Measurements from ENCODE around the gene TBKBP1.

The TBKBP1 gene

DNA sequence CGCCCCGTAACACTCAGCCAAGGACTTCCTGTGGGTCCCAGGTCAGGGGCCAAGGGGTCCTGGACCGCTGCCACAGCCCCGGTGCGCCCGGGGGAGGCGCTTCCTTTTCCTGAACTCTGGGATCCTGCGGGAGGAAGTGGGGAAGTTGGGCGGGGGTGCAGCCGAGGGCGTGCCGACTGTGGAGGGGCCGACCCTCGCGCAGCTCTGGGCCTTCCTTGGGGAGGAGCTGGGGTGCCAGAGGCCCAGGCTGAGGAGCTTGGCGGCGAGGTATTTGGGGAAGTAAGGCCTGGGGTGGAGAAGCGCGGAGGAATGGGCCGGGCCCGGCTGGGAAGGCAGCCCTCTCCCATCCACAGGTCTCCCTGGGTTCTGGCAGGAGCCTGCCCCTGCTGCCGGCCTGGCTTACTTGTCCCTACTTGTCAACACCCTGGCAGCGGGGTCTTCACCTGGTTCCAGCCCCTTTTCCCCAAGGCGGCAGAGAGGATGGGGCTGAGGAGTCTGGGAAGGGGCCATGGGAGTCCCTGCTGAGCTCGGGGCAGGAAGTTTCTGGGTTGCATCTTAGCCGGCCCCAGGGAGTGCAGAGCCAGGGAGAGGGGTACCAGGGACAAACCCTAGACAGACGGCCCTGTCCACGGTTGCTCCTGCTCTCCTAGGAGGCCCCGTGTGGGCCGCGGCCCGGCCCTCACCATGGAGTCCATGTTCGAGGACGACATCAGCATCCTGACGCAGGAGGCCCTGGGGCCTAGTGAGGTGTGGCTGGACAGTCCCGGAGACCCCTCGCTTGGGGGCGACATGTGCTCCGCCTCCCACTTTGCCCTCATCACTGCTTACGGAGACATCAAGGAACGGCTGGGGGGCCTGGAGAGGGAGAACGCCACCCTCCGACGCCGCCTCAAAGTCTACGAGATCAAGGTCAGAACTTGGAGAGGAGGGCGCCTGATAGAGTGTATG lies 1.7 kb downstream of the TBKBP1 start:
- H3K36me3 ChIP-seq (ENCODE audit: control insufficient read depth, insufficient read depth, low read length): no peaks in the 10 kb centered on the region
- H3K9me3 ChIP-seq (ENCODE audit: control insufficient read depth, low read length): no peaks in the 10 kb centered on the region
- H3K4me3 ChIP-seq (ENCODE audit: low read length): no peak overlapping the region
- H3K27me3 ChIP-seq (ENCODE audit: control insufficient read depth, insufficient read depth, low read length): peaks cover 27% of the 10 kb centered on the region
- peak overlapping the region; percentile 53 for H3K9ac ChIP-seq (ENCODE audit: low read length)
- H3K4me1 ChIP-seq (ENCODE audit: control insufficient read depth, insufficient read depth, low read length): peaks cover 11% of the 10 kb centered on the region

DNA sequence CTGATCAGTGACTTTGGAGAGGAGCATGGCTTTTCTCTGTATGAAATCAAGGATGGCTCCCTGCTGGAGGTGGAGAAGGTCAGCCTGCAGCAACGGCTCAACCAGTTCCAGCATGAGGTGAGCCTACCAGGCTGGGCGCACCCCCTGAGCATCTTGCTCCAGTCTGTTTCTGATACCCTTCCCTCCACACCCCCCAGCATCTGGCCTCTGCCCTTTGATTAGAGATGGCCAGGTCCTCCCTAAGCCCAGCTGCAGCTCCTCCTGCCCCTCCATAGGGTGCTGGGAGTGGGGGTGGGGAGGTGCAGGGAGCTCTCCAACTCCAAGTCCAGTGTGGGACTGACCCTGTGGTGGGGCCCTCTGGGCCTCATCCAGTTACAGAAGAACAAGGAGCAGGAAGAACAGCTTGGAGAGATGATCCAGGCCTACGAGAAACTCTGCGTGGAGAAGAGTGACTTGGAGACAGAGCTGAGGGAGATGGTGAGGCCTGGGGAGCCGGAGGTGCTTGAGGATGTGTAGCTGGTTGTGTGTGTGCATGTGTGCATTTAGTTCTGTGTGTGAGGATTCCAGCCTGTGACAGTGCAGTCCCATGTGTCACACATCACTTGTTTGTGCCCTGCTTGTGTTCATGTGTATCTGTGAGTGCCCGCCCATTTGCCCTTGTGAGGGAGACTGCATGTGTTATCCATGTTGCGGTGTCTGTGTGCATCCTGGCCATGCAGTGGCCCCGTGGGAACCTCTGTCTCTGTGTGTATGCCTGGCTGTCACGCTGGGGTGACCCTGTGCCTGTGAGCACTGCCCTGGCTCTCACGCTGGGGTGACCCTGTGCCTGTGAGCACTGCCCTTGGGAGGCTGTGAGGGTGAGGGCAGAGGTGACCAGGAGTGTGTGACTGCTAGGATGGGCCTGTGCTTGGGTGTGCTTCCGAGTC lies 3.0 kb downstream of the TBKBP1 start:
- Histone ChIP-seq H3K36me3 (ENCODE audit: control insufficient read depth, insufficient read depth, low read length) (no peaks in the 10 kb centered on the region), H3K27me3 (ENCODE audit: control insufficient read depth, insufficient read depth, low read length) (peaks cover 26% of the 10 kb centered on the region), H3K4me1 (ENCODE audit: control insufficient read depth, insufficient read depth, low read length) (peaks cover 11% of the 10 kb centered on the region), H3K4me3 (ENCODE audit: low read length) (no peak overlapping the region), H3K9me3 (ENCODE audit: control insufficient read depth, low read length) (no peaks in the 10 kb centered on the region), H3K9ac (ENCODE audit: low read length) (no peak overlapping the region)

DNA sequence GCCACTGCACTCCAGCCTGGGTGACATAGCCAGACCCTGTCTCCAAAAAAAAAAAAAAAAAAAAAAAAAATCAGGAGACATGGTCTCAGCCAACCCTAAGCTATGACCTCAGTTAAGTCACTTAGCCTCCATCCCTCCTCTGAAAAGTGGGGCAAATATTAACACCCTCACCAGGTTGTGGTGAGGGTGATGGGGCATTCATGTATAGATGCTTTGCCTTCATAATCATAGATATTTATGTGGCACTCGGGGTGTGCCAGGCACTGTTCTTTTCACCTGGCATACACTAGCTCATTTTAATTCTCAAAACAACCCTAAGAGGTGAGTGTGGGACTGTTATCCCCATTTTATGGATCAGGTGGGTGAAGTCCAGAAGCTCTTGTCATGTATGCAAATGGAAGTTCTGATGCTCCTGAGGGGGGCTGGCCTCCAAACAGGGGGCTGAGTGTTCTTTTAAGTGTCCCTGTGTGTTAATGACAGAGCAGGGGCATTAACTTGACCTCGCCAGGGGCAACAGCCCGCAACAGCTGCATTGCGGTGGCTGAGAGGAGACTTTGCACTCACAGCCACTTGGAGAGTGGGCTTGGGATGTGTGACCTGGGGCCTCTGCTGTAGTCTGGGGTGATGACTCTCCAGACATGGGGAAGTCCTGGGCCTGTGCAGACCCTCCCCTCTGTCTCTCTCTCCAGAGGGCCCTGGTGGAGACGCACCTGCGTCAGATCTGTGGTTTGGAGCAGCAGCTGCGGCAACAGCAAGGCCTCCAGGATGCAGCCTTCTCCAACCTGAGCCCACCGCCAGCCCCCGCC lies 4.1 kb downstream of the TBKBP1 start:
- Histone ChIP-seq H3K9ac (ENCODE audit: low read length) (no peak overlapping the region), H3K9me3 (ENCODE audit: control insufficient read depth, low read length) (no peaks in the 10 kb centered on the region), H3K27me3 (ENCODE audit: control insufficient read depth, insufficient read depth, low read length) (peaks cover 16% of the 10 kb centered on the region), H3K36me3 (ENCODE audit: control insufficient read depth, insufficient read depth, low read length) (no peaks in the 10 kb centered on the region), H3K4me1 (ENCODE audit: control insufficient read depth, insufficient read depth, low read length) (peaks cover 4% of the 10 kb centered on the region), H3K4me3 (ENCODE audit: low read length) (no peak overlapping the region)

DNA sequence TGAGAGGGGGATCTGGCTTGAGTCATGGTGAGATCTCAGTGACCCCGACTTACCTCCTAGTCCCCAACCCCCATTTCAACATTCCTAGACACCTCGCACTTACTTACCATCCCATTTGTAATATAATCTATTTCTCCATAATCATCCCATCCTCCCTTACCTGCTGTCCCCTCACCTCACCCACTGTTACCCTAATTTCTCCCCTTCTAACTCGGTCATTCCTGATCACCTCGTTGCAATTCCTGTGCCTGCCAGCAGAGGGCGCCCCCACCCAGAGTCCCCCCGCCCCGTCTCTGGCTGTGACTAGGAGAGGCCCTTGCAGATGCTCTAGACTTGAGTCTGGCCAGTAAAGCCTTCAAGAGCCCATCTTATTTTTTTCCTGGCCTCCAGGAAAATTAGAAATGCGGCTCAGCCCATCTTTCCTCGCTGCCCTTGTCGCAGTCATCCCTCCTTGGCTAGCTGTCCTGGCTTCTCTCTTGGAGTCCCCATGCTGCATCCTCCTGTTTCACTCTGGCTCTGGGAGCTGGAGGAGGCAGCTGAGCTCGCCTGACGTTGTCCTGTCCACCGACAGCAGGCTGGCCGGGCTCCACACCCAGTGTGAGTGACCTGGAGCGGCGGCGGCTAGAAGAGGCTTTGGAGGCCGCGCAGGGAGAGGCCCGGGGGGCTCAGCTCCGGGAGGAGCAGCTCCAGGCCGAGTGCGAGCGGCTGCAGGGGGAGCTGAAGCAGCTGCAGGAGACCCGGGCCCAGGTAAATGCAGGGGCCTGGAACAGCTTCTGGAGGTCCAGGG lies 5.0 kb downstream of the TBKBP1 start:
- H3K9ac ChIP-seq (ENCODE audit: low read length): no peak overlapping the region

GRCh38 chr17:47699536-47699840 lies 5.5 kb downstream of the TBKBP1 start:
- Histone ChIP-seq H3K4me1 (ENCODE audit: control insufficient read depth, insufficient read depth, low read length) (no peaks in the 10 kb centered on the region), H3K4me3 (ENCODE audit: low read length) (no peak overlapping the region), H3K9ac (ENCODE audit: low read length) (no peak overlapping the region), H3K36me3 (ENCODE audit: control insufficient read depth, insufficient read depth, low read length) (no peaks in the 10 kb centered on the region), H3K27me3 (ENCODE audit: control insufficient read depth, insufficient read depth, low read length) (peaks cover 11% of the 10 kb centered on the region), H3K9me3 (ENCODE audit: control insufficient read depth, low read length) (no peaks in the 10 kb centered on the region)

More for the DNA sequence above, 5.0 kb downstream of the TBKBP1 start:
- H3K27me3 ChIP-seq (ENCODE audit: control insufficient read depth, insufficient read depth, low read length): peaks cover 11% of the 10 kb centered on the region
- no peaks in the 10 kb centered on the region for H3K4me1 ChIP-seq (ENCODE audit: control insufficient read depth, insufficient read depth, low read length)
- H3K36me3 ChIP-seq (ENCODE audit: control insufficient read depth, insufficient read depth, low read length): no peaks in the 10 kb centered on the region
- no peak overlapping the region for H3K4me3 ChIP-seq (ENCODE audit: low read length)
- H3K9me3 ChIP-seq (ENCODE audit: control insufficient read depth, low read length): no peaks in the 10 kb centered on the region

- no peak overlapping the region for H3K4me3 ChIP-seq (ENCODE audit: low read length)
- no peaks in the 10 kb centered on the region for H3K4me1 ChIP-seq (ENCODE audit: control insufficient read depth, insufficient read depth, low read length)
- H3K9ac ChIP-seq (ENCODE audit: low read length): no peak overlapping the region
- H3K9me3 ChIP-seq (ENCODE audit: control insufficient read depth, low read length): no peaks in the 10 kb centered on the region
- H3K27me3 ChIP-seq (ENCODE audit: control insufficient read depth, insufficient read depth, low read length): peaks cover 2% of the 10 kb centered on the region
- no peaks in the 10 kb centered on the region for H3K36me3 ChIP-seq (ENCODE audit: control insufficient read depth, insufficient read depth, low read length)
Observed at GRCh38 chr17:47700471-47701449, 6.8 kb downstream of the TBKBP1 start.

GRCh38 chr17:47701608-47702007 lies 7.6 kb downstream of the TBKBP1 start:
- no peaks in the 10 kb centered on the region for H3K27me3 ChIP-seq (ENCODE audit: control insufficient read depth, insufficient read depth, low read length)
- H3K9ac ChIP-seq (ENCODE audit: low read length): no peak overlapping the region
- H3K4me3 ChIP-seq (ENCODE audit: low read length): no peak overlapping the region
- no peaks in the 10 kb centered on the region for H3K36me3 ChIP-seq (ENCODE audit: control insufficient read depth, insufficient read depth, low read length)
- peaks cover 4% of the 10 kb centered on the region for H3K4me1 ChIP-seq (ENCODE audit: control insufficient read depth, insufficient read depth, low read length)
- no peaks in the 10 kb centered on the region for H3K9me3 ChIP-seq (ENCODE audit: control insufficient read depth, low read length)

DNA sequence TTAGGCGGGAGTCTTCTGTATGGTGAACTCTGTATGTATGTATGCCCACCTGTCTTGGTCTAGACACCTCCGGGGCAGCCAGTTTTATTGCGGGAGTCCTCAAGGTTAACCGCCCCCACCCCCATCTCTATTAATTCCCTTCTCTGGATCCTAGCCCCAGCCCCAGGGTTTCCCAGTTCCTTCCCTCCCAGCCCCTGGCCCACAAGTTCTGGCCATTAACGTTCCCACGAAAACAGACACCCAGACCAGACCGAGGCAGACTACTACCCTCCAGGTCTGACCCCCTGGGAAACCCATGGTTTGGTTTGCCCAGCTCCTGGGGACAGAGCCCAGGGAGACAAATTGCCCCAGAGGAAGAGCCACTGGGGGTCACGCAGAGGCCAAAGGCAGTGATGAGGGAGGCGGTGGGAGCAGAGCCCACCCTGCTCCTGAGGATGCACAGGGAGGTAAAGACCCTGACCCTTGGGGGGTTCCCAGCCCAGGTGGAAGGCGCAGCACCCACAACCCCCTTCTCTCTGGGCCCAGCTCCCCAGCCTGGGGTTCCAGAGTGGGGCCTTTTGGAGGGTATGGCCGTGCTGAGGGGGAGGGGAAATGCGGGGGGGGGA lies 8.5 kb downstream of the TBKBP1 start:
- no peak overlapping the region for H3K9ac ChIP-seq (ENCODE audit: low read length)
- H3K4me1 ChIP-seq (ENCODE audit: control insufficient read depth, insufficient read depth, low read length): peaks cover 13% of the 10 kb centered on the region
- no peaks in the 10 kb centered on the region for H3K36me3 ChIP-seq (ENCODE audit: control insufficient read depth, insufficient read depth, low read length)

GRCh38 chr17:47703191-47703591 lies 9.2 kb downstream of the TBKBP1 start:
- no peaks in the 10 kb centered on the region for H3K36me3 ChIP-seq (ENCODE audit: control insufficient read depth, insufficient read depth, low read length)
- H3K9ac ChIP-seq (ENCODE audit: low read length): no peak overlapping the region
- no peaks in the 10 kb centered on the region for H3K9me3 ChIP-seq (ENCODE audit: control insufficient read depth, low read length)
- H3K4me3 ChIP-seq (ENCODE audit: low read length): no peak overlapping the region
- H3K4me1 ChIP-seq (ENCODE audit: control insufficient read depth, insufficient read depth, low read length): peaks cover 20% of the 10 kb centered on the region
- peaks cover 8% of the 10 kb centered on the region for H3K27me3 ChIP-seq (ENCODE audit: control insufficient read depth, insufficient read depth, low read length)

More for the DNA sequence above, 8.5 kb downstream of the TBKBP1 start:
- H3K27me3 ChIP-seq (ENCODE audit: control insufficient read depth, insufficient read depth, low read length): peaks cover under 1% of the 10 kb centered on the region
- H3K9me3 ChIP-seq (ENCODE audit: control insufficient read depth, low read length): no peaks in the 10 kb centered on the region
- H3K4me3 ChIP-seq (ENCODE audit: low read length): no peak overlapping the region

- Histone ChIP-seq H3K27me3 (ENCODE audit: control insufficient read depth, insufficient read depth, low read length) (peaks cover 11% of the 10 kb centered on the region), H3K4me3 (ENCODE audit: low read length) (no peak overlapping the region), H3K36me3 (ENCODE audit: control insufficient read depth, insufficient read depth, low read length) (no peaks in the 10 kb centered on the region), H3K4me1 (ENCODE audit: control insufficient read depth, insufficient read depth, low read length) (peaks cover 20% of the 10 kb centered on the region), H3K9me3 (ENCODE audit: control insufficient read depth, low read length) (no peaks in the 10 kb centered on the region), H3K9ac (ENCODE audit: low read length) (no peak overlapping the region)
Observed at GRCh38 chr17:47703671-47704070, 9.7 kb downstream of the TBKBP1 start.

All from mucosa of stomach (tissue), 1 donor.